GM12892 (cell line): Measurements from ENCODE around the gene ATIC.

ENCODE experiments used
- POLR2A ChIP-seq: IDR thresholded peaks from 2 replicates; pipeline ENCODE4 v1.6.1; 2011; ENCODE audit warnings: low read depth, low read length, control low read depth
- POLR2AphosphoS5 ChIP-seq: IDR thresholded peaks from 2 replicates; pipeline ENCODE4 v1.6.1; 2011; ENCODE audit warnings: low read depth, low read length, control low read depth
- TAF1 ChIP-seq: IDR thresholded peaks from 2 replicates; pipeline ENCODE4 v1.6.1; 2011; ENCODE audit warnings: low read depth, mild to moderate bottlenecking, control low read depth, low read length, borderline replicate concordance

DNA sequence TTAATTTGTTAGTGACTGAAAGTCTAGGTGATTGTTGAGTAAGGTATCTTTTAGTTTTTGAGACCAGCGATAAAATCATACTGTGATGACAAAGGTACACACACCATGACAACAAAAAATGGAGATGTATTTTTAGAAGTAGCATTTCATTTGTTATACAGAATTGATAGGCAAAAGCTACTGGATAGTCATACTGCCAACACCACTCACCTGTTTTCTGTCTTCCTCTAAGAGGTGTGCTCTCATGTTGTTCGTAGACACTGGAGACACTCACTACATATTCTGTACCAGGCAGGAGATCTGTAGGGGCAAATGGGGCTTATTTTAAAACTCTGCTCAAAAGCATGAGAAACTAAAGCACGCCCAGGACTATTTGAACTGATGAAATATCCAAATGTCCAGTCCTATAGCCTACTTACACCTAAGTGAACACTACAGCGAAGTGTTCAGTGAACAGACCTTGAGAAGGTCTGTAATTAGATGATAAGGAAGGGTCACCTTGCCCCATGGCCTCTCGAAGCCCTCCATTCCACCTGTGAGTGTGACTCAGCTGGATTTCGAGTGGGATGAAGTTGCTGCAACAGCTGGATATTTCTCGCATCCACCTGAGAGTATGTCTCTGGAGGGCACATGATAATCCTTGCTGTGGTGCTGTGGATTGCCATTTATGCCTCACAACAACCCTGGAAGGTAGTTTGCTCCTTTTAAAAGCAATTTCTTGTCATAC is 76.3 kb downstream of the ATIC start:
- TF ChIP-seq POLR2A (no peak), POLR2AphosphoS5 (no peak), TAF1 (no peak)
